GM19238 (cell line): ENCODE results near the gene EPX.

ENCODE experiments used
- DNase-seq: peaks from one replicate; pipeline ENCODE4 v3.0.0; 2011; ENCODE audit warnings: low spot score; ENCODE audit not compliant: insufficient read length

EPX gene

GRCh38 chr17:58184986-58185761, 7.4 kb upstream of the EPX start:
- no peak for DNase-seq

DNA sequence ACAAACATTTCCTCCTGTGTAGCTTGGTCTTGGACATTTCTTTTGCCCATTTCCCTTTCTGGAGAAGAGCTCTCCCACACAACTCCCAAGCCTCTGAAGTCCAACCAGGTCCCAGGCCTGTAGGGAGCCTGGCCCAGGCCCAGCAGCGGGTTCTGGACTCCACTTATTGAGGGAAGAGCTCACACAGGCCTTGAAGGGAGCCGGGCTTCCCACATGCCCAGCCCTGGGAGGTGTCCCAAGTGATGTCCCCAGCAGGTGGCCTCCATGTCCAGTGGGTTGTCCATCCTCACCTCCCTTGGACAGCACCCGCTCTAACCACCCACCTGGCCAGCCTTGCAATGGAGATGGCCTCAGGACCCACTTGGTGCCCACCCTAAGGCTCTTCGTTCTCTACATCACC, 5.9 kb upstream of the EPX start:
- no peak for DNase-seq

DNA sequence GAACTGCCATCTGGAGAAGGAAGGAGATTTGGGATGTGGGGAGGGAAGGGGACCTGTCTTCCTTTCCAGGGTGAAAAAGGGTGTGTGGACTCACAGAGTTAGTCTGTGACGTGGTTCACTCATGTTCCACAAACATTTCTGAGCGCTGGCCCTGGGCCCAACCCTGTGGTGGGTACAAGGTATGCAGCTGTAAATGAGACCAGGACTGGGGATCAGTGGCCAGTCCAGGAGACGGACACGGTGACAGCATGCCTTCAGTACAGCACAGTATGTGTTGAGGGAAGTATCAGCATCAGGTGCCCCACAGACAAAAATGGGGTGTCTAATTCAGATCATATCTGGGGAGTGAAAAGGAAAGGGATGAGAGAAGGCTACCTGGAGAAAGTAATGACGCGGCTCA, 5.5 kb upstream of the EPX start:
- DNase-seq = no peak

DNA sequence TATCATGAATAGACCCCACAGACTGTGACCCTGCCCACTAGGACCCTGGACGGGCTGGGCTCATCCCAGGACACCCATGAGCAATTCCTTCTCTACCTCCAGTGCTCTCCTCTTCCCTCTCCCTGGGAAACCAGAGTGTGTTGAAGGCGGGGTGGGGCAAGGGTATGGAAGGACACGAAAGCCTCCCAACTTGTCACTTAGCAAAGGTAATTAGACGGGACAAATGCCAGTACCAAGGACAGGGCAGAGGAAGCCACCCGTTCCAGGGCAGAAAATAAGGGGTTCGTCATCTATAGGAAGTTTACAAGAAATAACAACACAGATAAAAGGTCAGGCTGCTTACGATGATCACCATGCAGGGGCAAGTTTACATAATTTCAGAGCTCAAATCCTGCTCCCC, 4.9 kb upstream of the EPX start:
- no peak for DNase-seq

- no peak for DNase-seq
Measured at GRCh38 chr17:58189436-58190146, 2.9 kb upstream of the EPX start.

DNA sequence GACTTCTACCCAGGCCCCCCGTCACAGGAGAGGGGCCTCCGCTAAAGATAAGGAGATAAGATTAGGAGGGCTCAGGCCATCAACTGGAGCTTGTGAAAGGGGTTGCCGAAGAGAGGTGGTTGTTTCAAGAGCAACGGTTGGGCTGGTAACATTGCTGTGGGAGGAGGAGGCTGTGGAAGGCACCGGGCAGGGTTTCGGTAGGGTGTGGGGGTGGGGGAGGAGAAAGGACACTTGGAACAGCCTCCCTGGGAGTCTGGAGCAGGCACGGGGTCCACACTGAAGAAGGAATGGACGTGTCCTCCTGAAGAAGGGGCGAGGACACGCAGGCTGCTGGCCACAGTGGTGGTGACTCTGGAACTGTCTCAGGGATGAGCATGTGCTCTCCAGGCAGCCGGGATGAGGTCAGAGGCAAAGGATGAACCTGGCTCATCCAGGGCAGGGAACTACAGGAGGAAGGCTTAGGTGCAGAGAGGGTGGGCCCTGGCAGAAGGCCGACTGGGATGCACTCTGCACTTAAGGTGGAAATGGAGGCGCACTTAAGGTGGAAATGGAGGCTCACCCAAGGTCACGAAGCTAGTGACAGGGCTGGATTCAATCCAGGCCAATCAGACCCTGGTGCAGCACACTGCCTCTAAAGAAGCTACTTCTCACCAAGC, 1.2 kb upstream of the EPX start:
- no peak for DNase-seq

GRCh38 chr17:58193641-58194255, 1.2 kb downstream of the EPX start:
- DNase-seq = no peak

DNA sequence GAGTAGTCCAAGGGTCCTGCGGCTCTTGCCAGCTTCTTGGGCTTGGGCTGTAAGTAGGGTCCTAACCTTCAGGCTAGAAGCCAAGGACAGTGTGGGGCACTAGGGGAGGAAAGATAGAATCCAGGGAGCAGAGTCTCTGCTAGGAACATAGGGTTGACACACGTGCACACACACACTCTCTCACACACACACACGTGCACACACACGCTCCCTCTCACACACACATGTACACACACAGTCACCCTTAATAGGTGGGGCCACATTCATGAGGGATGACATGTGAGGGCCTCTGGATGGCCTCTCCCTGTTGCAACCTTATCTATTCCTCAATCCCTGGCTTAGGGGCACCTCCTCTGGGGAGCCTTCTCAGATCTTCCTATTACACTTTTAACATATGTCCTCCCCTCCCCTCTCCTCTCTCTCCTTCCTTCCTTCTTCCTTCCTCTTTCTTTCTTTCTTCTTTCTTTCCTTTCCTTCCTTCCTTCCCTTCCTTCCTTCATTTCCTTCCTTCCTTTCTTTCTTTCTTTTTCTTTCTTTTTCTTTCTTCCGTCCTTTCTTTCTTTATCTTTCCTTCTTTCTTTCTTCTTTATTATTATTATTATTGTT, 3.1 kb downstream of the EPX start:
- no peak for DNase-seq

DNA sequence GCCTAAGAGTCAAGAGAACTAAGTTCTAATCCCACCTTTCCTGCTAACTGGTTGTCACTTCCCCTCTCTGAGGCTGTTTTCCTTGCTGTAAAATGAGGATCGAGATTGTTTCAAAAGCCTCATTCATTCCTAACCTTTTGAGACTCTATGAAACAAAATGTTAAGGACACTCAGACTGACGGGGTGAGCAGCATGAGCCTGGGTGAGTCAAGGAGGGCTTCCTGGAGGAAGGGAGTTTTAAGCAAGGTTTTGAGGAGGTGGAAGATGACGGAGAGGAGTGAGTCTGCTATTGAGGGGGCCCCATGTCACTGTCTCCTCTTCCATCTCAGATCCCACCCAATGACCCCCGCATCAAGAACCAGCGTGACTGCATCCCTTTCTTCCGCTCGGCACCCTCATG, 4.1 kb downstream of the EPX start:
- no peak for DNase-seq

GRCh38 chr17:58200024-58200633, 7.6 kb downstream of the EPX start:
- DNase-seq = peak; percentile 64

- no peak for DNase-seq
Measured at GRCh38 chr17:58202859-58203258, 10.3 kb downstream of the EPX start.

GRCh38 chr17:58204796-58205195, 12.3 kb downstream of the EPX start:
- no peak for DNase-seq

DNA sequence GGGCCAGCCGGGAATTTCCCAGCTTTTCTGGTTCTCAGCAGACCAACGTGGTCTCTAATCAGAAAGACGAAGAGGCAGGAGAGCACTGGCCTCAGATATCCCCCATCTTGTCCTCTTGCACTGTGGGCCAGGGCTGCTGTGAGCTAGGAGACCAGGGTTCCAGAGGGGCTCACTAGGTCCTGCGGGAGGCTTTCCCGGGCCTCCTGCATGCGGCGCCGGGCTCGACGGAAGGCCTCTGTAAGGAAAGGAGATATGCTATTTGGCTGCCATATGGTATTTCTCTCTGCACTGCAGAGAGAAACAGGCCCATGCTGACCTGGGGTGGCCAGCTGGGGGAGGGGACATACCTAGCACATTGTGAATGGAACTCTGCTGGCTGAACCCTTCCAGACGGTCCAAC, 13.4 kb downstream of the EPX start:
- DNase-seq = no peak

GRCh38 chr17:58207451-58207850, 14.9 kb downstream of the EPX start:
- no peak for DNase-seq

DNA sequence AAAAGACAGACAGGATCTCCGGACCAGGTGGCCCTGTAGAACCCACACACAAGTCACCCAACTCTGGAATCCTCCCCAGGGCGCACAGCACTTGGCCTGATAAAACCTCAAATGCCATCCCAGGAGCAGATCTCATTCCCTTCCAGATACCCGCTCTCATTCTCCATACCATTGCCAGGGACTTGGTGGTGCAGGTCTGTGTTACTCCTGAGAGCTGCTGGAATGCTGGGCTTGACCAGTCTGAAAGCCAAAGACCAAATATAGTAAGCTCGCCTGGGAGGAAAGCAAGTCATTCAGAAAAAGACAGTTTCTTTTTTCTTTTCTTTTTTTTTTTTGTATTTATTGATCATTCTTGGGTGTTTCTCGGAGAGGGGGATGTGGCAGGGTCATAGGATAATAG, 15.8 kb downstream of the EPX start:
- DNase-seq = no peak

DNA sequence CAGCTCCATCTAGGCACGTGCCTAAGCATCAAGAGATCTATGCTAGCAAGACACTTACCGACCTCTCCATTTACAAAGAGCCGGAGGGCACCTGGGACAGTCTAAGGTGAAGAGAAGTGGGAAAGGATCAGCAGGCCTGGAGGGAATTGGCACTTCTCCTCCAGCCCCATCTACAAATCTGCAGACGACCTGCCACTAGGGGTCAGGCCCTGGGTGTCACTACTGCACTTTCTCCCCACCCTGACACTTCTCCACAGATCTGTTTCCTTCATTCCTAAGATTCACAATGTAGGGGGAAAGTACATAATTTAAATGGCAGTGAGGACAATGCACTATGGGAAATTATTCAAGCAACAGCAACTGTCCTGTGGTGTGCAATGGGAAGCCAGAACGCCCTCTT, 18.4 kb downstream of the EPX start:
- no peak for DNase-seq

- no peak for DNase-seq
Measured at GRCh38 chr17:58215685-58216084, 23.2 kb downstream of the EPX start.

GRCh38 chr17:58217766-58218165, 25.2 kb downstream of the EPX start:
- no peak for DNase-seq

GRCh38 chr17:58219007-58219788, 26.7 kb downstream of the EPX start, which contains the start of gene MKS1:
MKS1 (minus strand) TSS chr17:58219255; CDS start chr17:58219230, 25 bp downstream.
- DNase-seq = peak; percentile 95

DNA sequence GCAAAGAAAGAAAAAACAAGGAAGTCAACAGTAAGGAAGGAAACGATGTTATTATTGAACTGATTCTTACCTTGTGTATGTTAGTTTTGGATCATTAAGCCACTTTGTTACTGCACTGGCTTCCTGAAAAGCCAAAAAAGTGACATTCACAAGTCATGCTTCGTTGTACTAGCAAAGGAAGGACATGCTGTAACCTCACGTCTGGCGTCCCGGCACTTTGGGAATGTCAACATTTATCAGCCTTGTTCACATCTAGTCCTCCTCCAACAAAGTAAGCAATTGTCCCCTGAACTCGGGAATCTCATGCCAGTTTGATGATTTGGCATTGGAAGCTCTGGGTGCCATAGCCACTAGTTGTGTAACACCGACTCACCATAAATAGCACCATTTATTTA, 27.3 kb downstream of the EPX start:
- DNase-seq = no peak
